ENCODE data around the gene GUCY1A2.

- TF ChIP-seq, protein P1, sequence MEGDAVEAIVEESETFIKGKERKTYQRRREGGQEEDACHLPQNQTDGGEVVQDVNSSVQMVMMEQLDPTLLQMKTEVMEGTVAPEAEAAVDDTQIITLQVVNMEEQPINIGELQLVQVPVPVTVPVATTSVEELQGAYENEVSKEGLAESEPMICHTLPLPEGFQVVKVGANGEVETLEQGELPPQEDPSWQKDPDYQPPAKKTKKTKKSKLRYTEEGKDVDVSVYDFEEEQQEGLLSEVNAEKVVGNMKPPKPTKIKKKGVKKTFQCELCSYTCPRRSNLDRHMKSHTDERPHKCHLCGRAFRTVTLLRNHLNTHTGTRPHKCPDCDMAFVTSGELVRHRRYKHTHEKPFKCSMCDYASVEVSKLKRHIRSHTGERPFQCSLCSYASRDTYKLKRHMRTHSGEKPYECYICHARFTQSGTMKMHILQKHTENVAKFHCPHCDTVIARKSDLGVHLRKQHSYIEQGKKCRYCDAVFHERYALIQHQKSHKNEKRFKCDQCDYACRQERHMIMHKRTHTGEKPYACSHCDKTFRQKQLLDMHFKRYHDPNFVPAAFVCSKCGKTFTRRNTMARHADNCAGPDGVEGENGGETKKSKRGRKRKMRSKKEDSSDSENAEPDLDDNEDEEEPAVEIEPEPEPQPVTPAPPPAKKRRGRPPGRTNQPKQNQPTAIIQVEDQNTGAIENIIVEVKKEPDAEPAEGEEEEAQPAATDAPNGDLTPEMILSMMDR (IDR thresholded peaks at IDR 0.05) = no peak
- no peak for TF ChIP-seq POLR2A (IDR thresholded peaks at IDR 0.05)
These were observed 160.1 kb downstream of the GUCY1A2 start for GRCh38 chr11:106858200-106858599.

All from body of pancreas (tissue), 4 donors.